Stimulated activated CD8-positive, alpha-beta memory T cell treated with anti-CD3 and anti-CD28 coated beads, Interleukin-7, amount 100 ng/mL, for 24 hours (primary cell): Measurements from ENCODE around the gene DEPP1.

Source experiments
- DNase-seq: peaks from one replicate; pipeline ENCODE4 v3.0.0-alpha.2; 2020; ENCODE audit warnings: low read depth

The DEPP1 gene

GRCh38 chr10:44993922-44994751, 15.5 kb upstream of the DEPP1 start:
- DNase-seq, result no peak

GRCh38 chr10:44993226-44993921, 14.8 kb upstream of the DEPP1 start:
- no peak for DNase-seq

- no peak for DNase-seq
Observed at GRCh38 chr10:44992732-44993225, 14.2 kb upstream of the DEPP1 start.

GRCh38 chr10:44992070-44992731, 13.6 kb upstream of the DEPP1 start:
- DNase-seq, result no peak

GRCh38 chr10:44991571-44991970, 13.0 kb upstream of the DEPP1 start:
- DNase-seq, result no peak

- no peak for DNase-seq
Observed at GRCh38 chr10:44990965-44991364, 12.4 kb upstream of the DEPP1 start.

- DNase-seq, result no peak
Observed at GRCh38 chr10:44990302-44990655, 11.7 kb upstream of the DEPP1 start.

- no peak for DNase-seq
Observed at GRCh38 chr10:44989597-44990301, 11.1 kb upstream of the DEPP1 start.

GRCh38 chr10:44988957-44989585, 10.5 kb upstream of the DEPP1 start:
- no peak for DNase-seq

- no peak for DNase-seq
Observed at GRCh38 chr10:44986670-44987069, 8.1 kb upstream of the DEPP1 start.

- DNase-seq, result no peak
Observed at GRCh38 chr10:44986179-44986578, 7.6 kb upstream of the DEPP1 start.

- no peak for DNase-seq
Observed at GRCh38 chr10:44985175-44985681, 6.6 kb upstream of the DEPP1 start.

- no peak for DNase-seq
Observed at GRCh38 chr10:44984671-44985101, 6.1 kb upstream of the DEPP1 start.

- no peak for DNase-seq
Observed at GRCh38 chr10:44983895-44984278, 5.3 kb upstream of the DEPP1 start.

- no peak for DNase-seq
Observed at GRCh38 chr10:44983066-44983894, 4.7 kb upstream of the DEPP1 start.

GRCh38 chr10:44982496-44982895, 3.9 kb upstream of the DEPP1 start:
- no peak for DNase-seq

GRCh38 chr10:44982114-44982460, 3.5 kb upstream of the DEPP1 start:
- DNase-seq, result no peak

- no peak for DNase-seq
Observed at GRCh38 chr10:44981172-44982113, 2.8 kb upstream of the DEPP1 start.

GRCh38 chr10:44980309-44981171, 1.9 kb upstream of the DEPP1 start:
- DNase-seq, result no peak
